ENCODE measurements around the gene KCNF1. TPM values are rescaled to one million over a fixed set of nuclear protein-coding genes. Genes with fewer than 3 reads are reported as not detected.
A peak's percentile ranks its signal among the peaks of the same experiment; 100 is the strongest.
"Not testable (repeated sequence)": the region's sequence is repeated elsewhere in the genome, so short reads cannot be mapped to it uniquely, and the experiment has no call there.

Gene KCNF1
- total RNA-seq, 1 donor from 2014 or later: 1.9 TPM

- peak; percentile 13 for DNase-seq
Measured at GRCh38 chr2:10947005-10947440, 35.3 kb downstream of the KCNF1 start.

- DNase-seq: no peak
Measured at GRCh38 chr2:10947446-10948187, 35.9 kb downstream of the KCNF1 start.

GRCh38 chr2:10948188-10948564 is 36.4 kb downstream of the KCNF1 start:
- DNase-seq: no peak

- DNase-seq: no peak
Measured at GRCh38 chr2:10948606-10949230, 37.0 kb downstream of the KCNF1 start.

DNA sequence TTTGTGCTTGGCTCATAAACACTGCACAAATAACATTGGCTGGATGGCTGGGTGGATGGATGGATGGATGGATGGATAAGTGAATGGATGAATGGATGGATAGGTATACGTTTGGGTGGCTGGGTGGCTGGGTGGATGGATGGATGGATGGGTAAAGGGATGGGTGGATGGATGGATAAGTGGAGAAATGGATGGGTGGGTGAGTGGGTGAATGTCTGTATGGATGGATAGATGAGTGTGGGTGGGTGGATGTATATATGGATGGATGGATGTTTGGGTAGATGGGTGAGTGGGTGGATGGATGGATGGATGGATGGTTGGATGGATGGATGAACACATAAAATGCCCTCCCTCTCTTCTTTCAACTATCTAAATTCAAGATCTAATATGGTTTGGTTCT is 38.1 kb downstream of the KCNF1 start:
- DNase-seq: no peak

DNA sequence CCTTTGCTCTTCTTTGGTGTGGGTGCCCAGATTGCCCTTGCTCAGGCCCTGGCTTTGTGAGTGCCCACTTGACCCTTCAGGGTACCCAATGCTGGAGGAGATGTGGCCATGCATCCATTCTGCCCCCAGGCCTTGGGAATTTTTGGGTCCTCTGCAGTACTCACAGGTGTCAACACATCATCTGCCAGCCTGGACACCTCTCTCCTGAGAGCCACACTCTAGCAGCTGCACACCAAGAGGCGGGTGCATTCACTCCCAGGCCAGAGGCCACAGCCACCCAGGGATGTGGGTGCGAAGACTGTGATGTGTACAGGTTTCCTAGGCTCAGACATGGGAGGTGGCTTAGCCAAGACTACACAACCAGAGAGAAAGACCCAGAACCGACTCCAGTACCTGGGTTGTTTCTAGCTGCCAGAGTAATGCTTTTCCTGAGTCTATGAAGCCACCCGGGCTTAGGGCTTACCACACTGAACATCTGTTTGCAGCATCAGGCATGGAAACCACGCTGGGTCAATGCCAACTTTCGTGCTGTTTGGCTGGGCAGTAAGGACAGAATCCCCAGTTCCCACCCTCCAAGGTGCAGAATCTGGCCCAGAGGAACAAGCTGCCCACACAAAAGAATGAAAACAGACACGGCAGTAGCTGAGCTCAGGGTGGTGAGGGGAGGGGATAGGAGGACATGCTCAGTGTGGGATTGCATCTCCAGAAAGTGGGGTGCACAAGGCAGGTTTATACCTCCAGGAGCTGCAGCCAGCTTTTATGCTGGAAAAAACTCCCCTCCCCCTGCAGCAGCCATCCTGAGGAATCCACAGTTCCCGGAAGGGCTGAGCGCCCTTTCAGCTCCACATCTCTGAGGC is 40.1 kb downstream of the KCNF1 start:
- DNase-seq: no peak

DNA sequence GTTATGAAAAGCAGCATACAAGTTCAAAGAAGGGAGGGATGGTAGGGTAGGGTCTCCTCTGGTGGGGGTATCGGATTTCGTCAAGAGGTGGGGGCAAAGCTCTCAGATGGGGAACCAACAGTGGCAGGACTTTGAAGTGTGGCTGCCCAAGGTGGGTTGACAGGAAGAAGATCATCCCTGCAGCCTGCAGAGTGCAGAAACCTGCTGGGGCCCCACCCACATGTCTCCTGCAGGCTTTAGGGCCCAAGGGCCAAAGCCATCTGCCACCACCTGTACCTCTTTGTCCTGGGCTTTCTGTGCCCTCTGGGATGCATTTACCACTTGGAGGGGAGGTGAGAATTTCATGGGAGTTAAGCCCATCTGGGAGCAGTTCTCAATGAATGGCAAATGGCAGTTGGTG is 42.7 kb downstream of the KCNF1 start:
- no peak for DNase-seq

DNA sequence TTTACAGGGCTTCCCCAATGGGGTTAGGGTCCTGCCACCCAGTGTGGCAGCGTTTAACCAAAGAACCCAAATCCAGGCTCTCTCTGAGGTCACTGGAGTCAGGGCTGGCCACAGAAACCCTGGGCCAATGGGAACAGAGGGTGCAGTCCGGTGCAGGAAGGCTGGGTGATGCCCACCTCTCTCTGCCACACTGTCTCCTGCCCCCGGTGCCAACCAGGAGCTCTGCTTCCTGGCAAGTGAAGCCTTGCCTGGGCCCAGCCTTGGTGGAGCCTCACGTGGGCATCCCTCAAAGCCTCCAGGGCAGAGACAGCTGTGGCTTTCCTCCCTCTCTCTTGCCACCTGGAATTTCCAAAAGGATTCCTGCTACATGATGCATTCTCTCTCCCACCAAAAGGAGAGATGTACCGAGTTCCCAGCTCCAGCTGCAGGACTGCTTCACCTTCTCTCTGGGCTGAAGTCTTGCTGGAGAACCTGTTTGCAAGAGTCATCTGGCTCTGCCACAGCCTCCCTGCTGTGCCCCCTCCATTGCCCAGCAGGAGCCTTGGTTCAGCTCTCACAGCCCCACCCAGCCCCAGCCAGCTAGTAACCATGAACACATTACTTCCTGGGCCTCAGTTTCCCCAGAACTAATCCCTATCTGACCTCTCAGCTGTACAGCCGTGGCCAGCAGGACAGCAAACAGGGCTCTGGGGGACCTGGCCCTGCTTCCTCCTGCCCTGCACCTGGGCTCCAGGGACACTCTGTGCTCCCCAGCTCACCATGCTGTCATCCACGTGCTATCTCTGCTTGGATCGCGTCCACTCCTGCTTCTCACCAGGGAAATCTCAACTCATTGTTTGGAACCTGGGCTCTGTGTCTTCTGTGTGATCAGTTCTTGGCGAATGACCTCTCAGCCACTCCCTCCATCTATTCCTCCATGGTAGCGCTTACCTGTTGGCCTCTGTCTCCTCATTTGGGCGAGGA is 43.4 kb downstream of the KCNF1 start:
- no peak for DNase-seq

DNA sequence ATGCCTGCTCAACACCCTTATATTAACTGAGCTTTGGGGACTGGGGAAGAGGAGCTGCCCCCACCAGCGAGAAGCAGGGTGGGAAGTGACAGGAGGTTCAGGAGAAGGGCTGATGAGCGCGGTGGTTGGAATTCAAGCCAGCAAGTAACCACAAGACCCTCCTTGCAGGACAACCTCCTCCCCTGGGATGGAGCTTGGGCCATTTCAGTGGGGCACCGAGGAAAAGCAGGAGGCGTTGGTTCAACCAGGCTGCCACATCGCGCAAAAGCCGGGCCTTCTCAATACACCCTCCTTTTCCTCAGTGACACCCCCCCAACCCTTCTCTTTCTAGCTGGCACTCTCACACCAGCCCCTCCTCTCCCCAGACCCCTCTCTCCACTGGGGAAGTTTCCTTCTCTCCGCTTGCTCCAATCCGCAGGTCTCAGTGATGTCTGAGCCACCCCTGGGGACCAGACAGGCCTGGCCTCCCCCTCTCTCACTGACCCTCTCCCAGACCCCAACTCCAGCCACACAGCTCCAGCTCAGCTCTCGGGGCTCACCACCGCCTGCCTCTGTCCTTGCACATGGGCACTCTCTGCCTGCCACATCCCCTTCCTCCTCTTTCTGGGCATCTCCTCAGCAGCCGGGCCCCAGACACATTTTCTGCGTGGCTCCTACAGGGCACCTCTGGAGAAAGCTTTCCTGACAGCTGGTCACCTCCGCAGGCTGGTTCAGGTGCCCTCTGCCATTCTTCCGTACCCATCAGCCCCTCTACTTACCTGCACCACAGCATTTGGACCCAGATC is 44.5 kb downstream of the KCNF1 start:
- DNase-seq: no peak

DNA sequence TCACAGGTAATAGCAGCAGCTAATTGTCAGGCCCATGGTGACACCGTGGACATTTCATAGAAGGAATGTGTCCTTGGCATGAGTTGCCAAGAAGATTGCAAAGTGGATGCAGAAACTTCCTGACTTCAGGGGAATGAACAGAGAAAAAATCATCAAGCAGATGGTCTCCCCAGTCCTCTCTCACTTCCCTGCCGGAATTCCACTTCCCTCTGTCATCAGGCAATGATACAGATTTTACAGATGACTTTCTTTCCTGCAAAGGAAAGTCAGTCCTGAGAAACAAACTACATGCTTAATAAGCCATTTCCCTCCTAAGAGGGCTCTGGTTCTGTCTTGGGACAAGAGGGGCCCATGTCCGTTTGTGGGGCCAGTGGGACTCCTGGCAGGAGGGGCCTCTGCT is 45.7 kb downstream of the KCNF1 start:
- no peak for DNase-seq

GRCh38 chr2:10958452-10958851 is 46.7 kb downstream of the KCNF1 start:
- DNase-seq: not testable (repeated sequence)

DNA sequence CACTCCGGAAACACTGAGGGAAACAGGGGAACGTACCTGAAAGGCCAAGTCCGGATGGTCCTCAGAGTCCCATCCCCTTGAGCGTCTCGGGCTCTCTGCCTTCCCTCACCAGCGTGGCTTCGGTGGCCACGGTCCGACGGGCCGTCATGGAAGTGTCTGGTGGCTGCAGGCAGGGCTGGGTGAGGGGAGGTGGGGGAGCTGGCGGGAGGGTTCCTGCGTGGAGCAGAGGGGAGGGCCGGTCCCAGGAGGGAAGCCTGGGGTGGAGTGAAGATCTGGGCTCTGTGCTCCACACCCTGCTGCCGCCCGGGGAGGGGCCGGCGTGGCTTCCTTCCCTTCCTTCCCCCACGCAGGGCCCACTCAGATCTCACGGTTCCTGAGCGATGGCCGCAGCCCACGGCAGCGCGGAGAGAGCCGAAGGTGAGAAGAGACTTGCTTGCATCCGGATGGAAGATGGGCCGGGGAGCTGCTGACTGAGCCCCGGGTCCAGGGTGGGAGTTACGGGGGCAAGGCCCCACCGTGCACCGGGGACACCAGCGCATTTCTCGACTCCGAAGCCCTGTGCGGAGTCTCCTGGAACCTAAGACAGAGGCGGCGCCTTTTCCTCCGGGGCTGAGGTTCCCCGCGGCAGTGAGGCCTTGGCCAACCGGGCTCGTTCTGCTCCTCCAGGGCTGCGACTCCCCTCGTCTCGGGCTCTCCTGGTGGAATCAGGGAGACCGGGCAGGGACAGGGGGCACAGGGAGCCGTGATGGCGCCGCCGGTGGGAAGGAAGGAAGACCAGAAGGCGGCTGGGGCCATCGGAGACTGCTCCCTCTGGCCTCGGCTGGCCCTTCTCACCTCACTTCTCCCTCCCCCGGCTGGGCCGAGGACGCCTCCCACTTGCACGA is 49.1 kb downstream of the KCNF1 start:
- no peak for DNase-seq

- no peak for DNase-seq
Measured at GRCh38 chr2:10961490-10961875, 49.7 kb downstream of the KCNF1 start.

- no peak for DNase-seq
Measured at GRCh38 chr2:10962004-10962403, 50.3 kb downstream of the KCNF1 start.

GRCh38 chr2:10963155-10963554 is 51.4 kb downstream of the KCNF1 start:
- peak; percentile 3 for DNase-seq

Other genes starting within 250 kb of the KCNF1 start
- 26.7 and 38.2 TPM in 2 replicates for gene NOL10, start 222.0 kb upstream of the KCNF1 start, total RNA-seq
- 0.14 and 0.17 TPM in 2 replicates for gene ATP6V1C2, start 190.3 kb upstream of the KCNF1 start, total RNA-seq
- gene PDIA6, start 99.1 kb upstream of the KCNF1 start, total RNA-seq: 472 and 738 TPM in 2 replicates
- gene SLC66A3, start 243.5 kb downstream of the KCNF1 start, total RNA-seq: 29.3 and 53.4 TPM in 2 replicates

Data from dermis blood vessel endothelial cell (primary cell).